Gastrocnemius medialis (tissue), 4 donors: Measurements from ENCODE around the gene VIM.

Source experiments
- CTCF ChIP-seq, 5 experiments: fragments of 450-650 bp in 3 of 5; fragments of 200-600 bp in 2 of 5; sonication (generic) in 2 of 5; IDR thresholded peaks in 4 of 5; conservative IDR thresholded peaks in 1 of 5; 1 replicate in 4 of 5; 2 replicates in 1 of 5; pipeline ENCODE4 v1.5.1; 2016 to 2019; ENCODE audit warnings: antibody characterized with exemption in 5 of 5, mild to moderate bottlenecking in 3 of 5, moderate library complexity in 3 of 5
- POLR2A ChIP-seq, 2 donors: fragments of 450-650 bp; IDR thresholded peaks; one replicate each; pipeline ENCODE4 v1.6.1; 2017; ENCODE audit warnings: antibody characterized with exemption in 2 of 2, mild to moderate bottlenecking in 2 of 2, moderate library complexity in 2 of 2

- TF ChIP-seq POLR2A (IDR thresholded peaks at IDR 0.05) (no peak), CTCF (IDR thresholded peaks at IDR 0.05 in 4 of 5, conservative IDR thresholded peaks at IDR 0.05 in 1 of 5) (no peak)
Measured at GRCh38 chr10:17216901-17217395, 11.1 kb upstream of the VIM start.
